ENCODE results near the gene LMNA.

DNA sequence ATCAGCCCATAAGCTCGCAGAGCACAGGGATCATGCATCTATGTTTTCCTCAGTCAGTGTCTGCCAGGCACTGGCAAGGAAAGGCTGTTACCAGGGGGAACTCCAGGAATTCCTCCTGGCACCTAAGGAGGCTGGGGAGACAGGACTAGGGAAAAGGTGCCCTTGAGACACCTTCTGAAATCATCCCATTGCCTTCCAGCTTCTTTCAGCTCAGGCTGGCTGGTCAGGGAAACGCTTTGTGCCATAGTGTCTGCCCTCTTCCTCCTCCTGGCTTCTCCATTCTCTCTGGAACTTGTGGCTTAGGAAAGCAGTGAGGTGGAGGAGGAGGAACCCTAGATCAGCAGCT lies 13.8 kb downstream of the LMNA start:
- TF ChIP-seq, protein P1, sequence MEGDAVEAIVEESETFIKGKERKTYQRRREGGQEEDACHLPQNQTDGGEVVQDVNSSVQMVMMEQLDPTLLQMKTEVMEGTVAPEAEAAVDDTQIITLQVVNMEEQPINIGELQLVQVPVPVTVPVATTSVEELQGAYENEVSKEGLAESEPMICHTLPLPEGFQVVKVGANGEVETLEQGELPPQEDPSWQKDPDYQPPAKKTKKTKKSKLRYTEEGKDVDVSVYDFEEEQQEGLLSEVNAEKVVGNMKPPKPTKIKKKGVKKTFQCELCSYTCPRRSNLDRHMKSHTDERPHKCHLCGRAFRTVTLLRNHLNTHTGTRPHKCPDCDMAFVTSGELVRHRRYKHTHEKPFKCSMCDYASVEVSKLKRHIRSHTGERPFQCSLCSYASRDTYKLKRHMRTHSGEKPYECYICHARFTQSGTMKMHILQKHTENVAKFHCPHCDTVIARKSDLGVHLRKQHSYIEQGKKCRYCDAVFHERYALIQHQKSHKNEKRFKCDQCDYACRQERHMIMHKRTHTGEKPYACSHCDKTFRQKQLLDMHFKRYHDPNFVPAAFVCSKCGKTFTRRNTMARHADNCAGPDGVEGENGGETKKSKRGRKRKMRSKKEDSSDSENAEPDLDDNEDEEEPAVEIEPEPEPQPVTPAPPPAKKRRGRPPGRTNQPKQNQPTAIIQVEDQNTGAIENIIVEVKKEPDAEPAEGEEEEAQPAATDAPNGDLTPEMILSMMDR (IDR thresholded peaks at IDR 0.05; ENCODE audit: insufficient read depth, low read length): no peak
- TF ChIP-seq, protein P2, sequence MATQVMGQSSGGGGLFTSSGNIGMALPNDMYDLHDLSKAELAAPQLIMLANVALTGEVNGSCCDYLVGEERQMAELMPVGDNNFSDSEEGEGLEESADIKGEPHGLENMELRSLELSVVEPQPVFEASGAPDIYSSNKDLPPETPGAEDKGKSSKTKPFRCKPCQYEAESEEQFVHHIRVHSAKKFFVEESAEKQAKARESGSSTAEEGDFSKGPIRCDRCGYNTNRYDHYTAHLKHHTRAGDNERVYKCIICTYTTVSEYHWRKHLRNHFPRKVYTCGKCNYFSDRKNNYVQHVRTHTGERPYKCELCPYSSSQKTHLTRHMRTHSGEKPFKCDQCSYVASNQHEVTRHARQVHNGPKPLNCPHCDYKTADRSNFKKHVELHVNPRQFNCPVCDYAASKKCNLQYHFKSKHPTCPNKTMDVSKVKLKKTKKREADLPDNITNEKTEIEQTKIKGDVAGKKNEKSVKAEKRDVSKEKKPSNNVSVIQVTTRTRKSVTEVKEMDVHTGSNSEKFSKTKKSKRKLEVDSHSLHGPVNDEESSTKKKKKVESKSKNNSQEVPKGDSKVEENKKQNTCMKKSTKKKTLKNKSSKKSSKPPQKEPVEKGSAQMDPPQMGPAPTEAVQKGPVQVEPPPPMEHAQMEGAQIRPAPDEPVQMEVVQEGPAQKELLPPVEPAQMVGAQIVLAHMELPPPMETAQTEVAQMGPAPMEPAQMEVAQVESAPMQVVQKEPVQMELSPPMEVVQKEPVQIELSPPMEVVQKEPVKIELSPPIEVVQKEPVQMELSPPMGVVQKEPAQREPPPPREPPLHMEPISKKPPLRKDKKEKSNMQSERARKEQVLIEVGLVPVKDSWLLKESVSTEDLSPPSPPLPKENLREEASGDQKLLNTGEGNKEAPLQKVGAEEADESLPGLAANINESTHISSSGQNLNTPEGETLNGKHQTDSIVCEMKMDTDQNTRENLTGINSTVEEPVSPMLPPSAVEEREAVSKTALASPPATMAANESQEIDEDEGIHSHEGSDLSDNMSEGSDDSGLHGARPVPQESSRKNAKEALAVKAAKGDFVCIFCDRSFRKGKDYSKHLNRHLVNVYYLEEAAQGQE (IDR thresholded peaks at IDR 0.05; ENCODE audit: insufficient replicate concordance, low read depth): no peak
- no peak for TF ChIP-seq POLR2AphosphoS5 (IDR thresholded peaks at IDR 0.05; ENCODE audit: low read depth)
- 0 out of 2 replicates have a peak, but pooled peaks have one; percentile 5 for TF ChIP-seq SPI1 (IDR thresholded peaks at IDR 0.05; ENCODE audit: borderline replicate concordance, low read depth)
